Measurements from ENCODE around the gene EPB41L4B.

DNA sequence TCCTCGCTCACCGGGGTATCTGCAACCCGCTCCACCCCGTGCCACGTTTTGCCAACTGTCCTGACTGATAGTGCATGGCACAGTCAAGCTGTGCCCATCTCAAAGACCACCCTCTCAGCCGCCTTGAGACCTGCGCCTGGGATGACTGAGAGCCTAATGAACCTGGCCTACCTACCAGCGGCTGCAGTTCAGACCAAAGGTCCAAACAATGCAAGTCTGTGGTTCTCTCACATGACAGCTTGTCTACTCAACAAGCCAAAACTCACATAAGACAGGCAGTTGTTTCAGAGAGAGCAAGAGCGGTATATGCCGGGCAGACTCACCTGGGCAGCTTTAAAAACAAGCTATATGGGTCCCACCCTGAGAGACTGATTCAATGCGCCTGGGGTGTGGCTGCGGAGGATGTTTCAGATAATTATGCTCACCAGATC, 70.5 kb downstream of the EPB41L4B start:
- no peak for TF ChIP-seq POLR2AphosphoS5 (IDR thresholded peaks at IDR 0.05; ENCODE audit: low read depth, low read length)
- TF ChIP-seq TAF1 (IDR thresholded peaks at IDR 0.05; ENCODE audit: low read depth, low read length), result no peak
- TF ChIP-seq PAX5 (IDR thresholded peaks at IDR 0.05; ENCODE audit: insufficient read depth, low read length, severe bottlenecking), result no peak
- TF ChIP-seq POLR2A (IDR thresholded peaks at IDR 0.05; ENCODE audit: low read depth, low read length), result no peak
- TF ChIP-seq SPI1 (IDR thresholded peaks at IDR 0.05; ENCODE audit: low read depth, low read length), result no peak

Measured in GM12891 (cell line).